ENCODE measurements around the gene PCNX3.

The PCNX3 gene

DNA sequence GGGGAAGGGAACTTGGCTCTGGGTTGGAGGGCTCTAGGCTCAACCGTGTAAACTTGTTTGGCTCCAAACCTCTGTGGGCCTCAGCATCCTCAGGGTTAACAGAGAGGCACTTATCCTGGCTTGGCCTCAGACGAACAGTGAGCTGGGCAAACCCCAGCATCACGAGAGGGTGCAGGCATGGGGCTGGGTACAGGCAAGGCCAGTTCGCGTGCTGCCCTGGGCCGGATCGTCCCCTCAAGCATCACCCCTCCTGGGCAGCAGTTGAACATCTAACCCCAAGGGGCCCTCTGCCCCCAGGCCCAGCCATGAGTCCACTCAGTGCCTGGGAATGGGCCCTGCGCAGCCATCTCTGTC lies 37.8 kb upstream of the PCNX3 start:
- Histone ChIP-seq H3K4me3 (ENCODE audit: insufficient read length, low read depth) (no peak overlapping the region), H3K9me3 (ENCODE audit: insufficient read depth, low read length) (no peaks in the 10 kb centered on the region), H3K9ac (ENCODE audit: insufficient read length, low read depth) (peak overlapping the region; percentile 51), H3K36me3 (ENCODE audit: insufficient read depth, insufficient read length, low read length) (peaks cover 48% of the 10 kb centered on the region), H3K27me3 (ENCODE audit: insufficient read depth, insufficient read length) (peaks cover 20% of the 10 kb centered on the region), H3K4me1 (ENCODE audit: insufficient read depth, insufficient read length) (peaks cover 38% of the 10 kb centered on the region)
- DNase-seq (ENCODE audit: low read depth, low spot score): no peak
- TF ChIP-seq YY1 (IDR thresholded peaks at IDR 0.05; ENCODE audit: insufficient read depth, insufficient read length) (no peak), ZNF274 (IDR thresholded peaks at IDR 0.05; ENCODE audit: low read depth, low read length) (no peak), SUZ12 (IDR thresholded peaks at IDR 0.05; ENCODE audit: extremely low read depth, insufficient read depth, insufficient read length) (no peak)

- Histone ChIP-seq H3K27me3 (ENCODE audit: insufficient read depth, insufficient read length) (peaks cover 20% of the 10 kb centered on the region), H3K4me1 (ENCODE audit: insufficient read depth, insufficient read length) (peaks cover 38% of the 10 kb centered on the region), H3K9ac (ENCODE audit: insufficient read length, low read depth) (no peak overlapping the region), H3K36me3 (ENCODE audit: insufficient read depth, insufficient read length, low read length) (peaks cover 50% of the 10 kb centered on the region), H3K4me3 (ENCODE audit: insufficient read length, low read depth) (no peak overlapping the region), H3K9me3 (ENCODE audit: insufficient read depth, low read length) (no peaks in the 10 kb centered on the region)
- TF ChIP-seq SUZ12 (IDR thresholded peaks at IDR 0.05; ENCODE audit: extremely low read depth, insufficient read depth, insufficient read length) (no peak), YY1 (IDR thresholded peaks at IDR 0.05; ENCODE audit: insufficient read depth, insufficient read length) (no peak), ZNF274 (IDR thresholded peaks at IDR 0.05; ENCODE audit: low read depth, low read length) (no peak)
- DNase-seq (ENCODE audit: low read depth, low spot score): no peak
These were observed 37.4 kb upstream of the PCNX3 start for GRCh38 chr11:65578134-65578533.

GRCh38 chr11:65578667-65579066 lies 36.9 kb upstream of the PCNX3 start:
- Histone ChIP-seq H3K9ac (ENCODE audit: insufficient read length, low read depth) (no peak overlapping the region), H3K27me3 (ENCODE audit: insufficient read depth, insufficient read length) (peaks cover 20% of the 10 kb centered on the region), H3K9me3 (ENCODE audit: insufficient read depth, low read length) (no peaks in the 10 kb centered on the region), H3K36me3 (ENCODE audit: insufficient read depth, insufficient read length, low read length) (peaks cover 44% of the 10 kb centered on the region), H3K4me3 (ENCODE audit: insufficient read length, low read depth) (no peak overlapping the region), H3K4me1 (ENCODE audit: insufficient read depth, insufficient read length) (peaks cover 33% of the 10 kb centered on the region)
- no peak for DNase-seq (ENCODE audit: low read depth, low spot score)
- TF ChIP-seq SUZ12 (IDR thresholded peaks at IDR 0.05; ENCODE audit: extremely low read depth, insufficient read depth, insufficient read length) (no peak), YY1 (IDR thresholded peaks at IDR 0.05; ENCODE audit: insufficient read depth, insufficient read length) (no peak), ZNF274 (IDR thresholded peaks at IDR 0.05; ENCODE audit: low read depth, low read length) (no peak)

GRCh38 chr11:65579291-65579690 lies 36.3 kb upstream of the PCNX3 start:
- peaks cover 47% of the 10 kb centered on the region for H3K36me3 ChIP-seq (ENCODE audit: insufficient read depth, insufficient read length, low read length)
- no peak overlapping the region for H3K4me3 ChIP-seq (ENCODE audit: insufficient read length, low read depth)

DNA sequence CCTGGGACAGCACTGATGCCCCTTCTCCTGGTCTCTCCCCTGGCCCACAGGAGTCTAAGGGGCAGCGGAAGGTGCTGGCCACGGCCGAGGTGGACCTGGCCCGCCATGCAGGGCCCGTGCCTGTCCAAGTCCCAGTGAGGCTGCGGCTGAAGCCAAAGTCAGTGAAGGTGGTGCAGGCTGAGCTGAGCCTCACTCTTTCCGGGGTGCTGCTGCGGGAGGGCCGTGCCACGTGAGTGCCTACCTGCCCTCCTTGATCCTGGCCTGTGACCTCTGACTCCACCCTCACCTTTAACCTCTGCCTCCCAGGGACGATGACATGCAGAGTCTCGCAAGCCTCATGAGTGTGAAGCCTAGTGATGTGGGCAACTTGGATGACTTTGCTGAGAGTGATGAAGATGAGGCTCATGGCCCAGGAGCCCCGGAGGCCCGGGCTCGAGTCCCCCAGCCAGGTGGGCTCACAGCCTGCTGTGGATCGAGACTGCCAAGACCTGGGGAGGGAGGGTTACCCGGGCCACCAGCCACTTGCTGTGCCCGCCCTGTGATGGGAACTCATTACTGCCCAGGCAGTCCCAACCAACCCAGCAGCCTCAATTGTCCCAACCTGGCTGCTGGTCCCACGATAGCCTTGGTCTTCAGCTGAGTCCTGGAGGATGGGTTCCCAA lies 35.4 kb upstream of the PCNX3 start:
- H3K27me3 ChIP-seq (ENCODE audit: insufficient read depth, insufficient read length): peaks cover 15% of the 10 kb centered on the region
- H3K4me1 ChIP-seq (ENCODE audit: insufficient read depth, insufficient read length): peaks cover 26% of the 10 kb centered on the region
- peaks cover 55% of the 10 kb centered on the region for H3K36me3 ChIP-seq (ENCODE audit: insufficient read depth, insufficient read length, low read length)
- no peak for DNase-seq (ENCODE audit: low read depth, low spot score)
- H3K4me3 ChIP-seq (ENCODE audit: insufficient read length, low read depth): no peak overlapping the region
- TF ChIP-seq ZNF274 (IDR thresholded peaks at IDR 0.05; ENCODE audit: low read depth, low read length): no peak
- TF ChIP-seq YY1 (IDR thresholded peaks at IDR 0.05; ENCODE audit: insufficient read depth, insufficient read length): no peak
- no peak for TF ChIP-seq SUZ12 (IDR thresholded peaks at IDR 0.05; ENCODE audit: extremely low read depth, insufficient read depth, insufficient read length)
- no peaks in the 10 kb centered on the region for H3K9me3 ChIP-seq (ENCODE audit: insufficient read depth, low read length)
- H3K9ac ChIP-seq (ENCODE audit: insufficient read length, low read depth): peak overlapping the region; percentile 42

More at GRCh38 chr11:65579291-65579690, 36.3 kb upstream of the PCNX3 start:
- peaks cover 31% of the 10 kb centered on the region for H3K4me1 ChIP-seq (ENCODE audit: insufficient read depth, insufficient read length)
- no peak overlapping the region for H3K9ac ChIP-seq (ENCODE audit: insufficient read length, low read depth)
- no peaks in the 10 kb centered on the region for H3K9me3 ChIP-seq (ENCODE audit: insufficient read depth, low read length)
- H3K27me3 ChIP-seq (ENCODE audit: insufficient read depth, insufficient read length): peaks cover 20% of the 10 kb centered on the region
- TF ChIP-seq ZNF274 (IDR thresholded peaks at IDR 0.05; ENCODE audit: low read depth, low read length): no peak
- DNase-seq (ENCODE audit: low read depth, low spot score): no peak

GRCh38 chr11:65580756-65581155 lies 34.8 kb upstream of the PCNX3 start:
- H3K36me3 ChIP-seq (ENCODE audit: insufficient read depth, insufficient read length, low read length): peaks cover 55% of the 10 kb centered on the region
- peaks cover 10% of the 10 kb centered on the region for H3K27me3 ChIP-seq (ENCODE audit: insufficient read depth, insufficient read length)
- no peak overlapping the region for H3K4me3 ChIP-seq (ENCODE audit: insufficient read length, low read depth)
- no peaks in the 10 kb centered on the region for H3K9me3 ChIP-seq (ENCODE audit: insufficient read depth, low read length)
- DNase-seq (ENCODE audit: low read depth, low spot score): no peak
- peak overlapping the region; percentile 42 for H3K9ac ChIP-seq (ENCODE audit: insufficient read length, low read depth)
- TF ChIP-seq YY1 (IDR thresholded peaks at IDR 0.05; ENCODE audit: insufficient read depth, insufficient read length) (no peak), SUZ12 (IDR thresholded peaks at IDR 0.05; ENCODE audit: extremely low read depth, insufficient read depth, insufficient read length) (no peak), ZNF274 (IDR thresholded peaks at IDR 0.05; ENCODE audit: low read depth, low read length) (no peak)
- peaks cover 24% of the 10 kb centered on the region for H3K4me1 ChIP-seq (ENCODE audit: insufficient read depth, insufficient read length)

- no peak for DNase-seq (ENCODE audit: low read depth, low spot score)
- H3K9me3 ChIP-seq (ENCODE audit: insufficient read depth, low read length): no peaks in the 10 kb centered on the region
- TF ChIP-seq SUZ12 (IDR thresholded peaks at IDR 0.05; ENCODE audit: extremely low read depth, insufficient read depth, insufficient read length): no peak
- TF ChIP-seq YY1 (IDR thresholded peaks at IDR 0.05; ENCODE audit: insufficient read depth, insufficient read length): no peak
- no peak for TF ChIP-seq ZNF274 (IDR thresholded peaks at IDR 0.05; ENCODE audit: low read depth, low read length)
- H3K4me1 ChIP-seq (ENCODE audit: insufficient read depth, insufficient read length): peaks cover 19% of the 10 kb centered on the region
- no peak overlapping the region for H3K9ac ChIP-seq (ENCODE audit: insufficient read length, low read depth)
- H3K27me3 ChIP-seq (ENCODE audit: insufficient read depth, insufficient read length): peaks cover 1% of the 10 kb centered on the region
- H3K36me3 ChIP-seq (ENCODE audit: insufficient read depth, insufficient read length, low read length): peaks cover 55% of the 10 kb centered on the region
- no peak overlapping the region for H3K4me3 ChIP-seq (ENCODE audit: insufficient read length, low read depth)
These were observed 33.6 kb upstream of the PCNX3 start for GRCh38 chr11:65581928-65582327.
